Measurements from ENCODE around the gene CDC14A. TPM values are rescaled to one million over a fixed set of nuclear protein-coding genes. Genes with fewer than 3 reads are reported as not detected.

CDC14A gene
- total and polyA plus RNA-seq, 2 of the 8 experiments (the other 6 are each of a cell fraction or from before 2014, with no cell fraction given) = 3.2 to 8.9 TPM

DNA sequence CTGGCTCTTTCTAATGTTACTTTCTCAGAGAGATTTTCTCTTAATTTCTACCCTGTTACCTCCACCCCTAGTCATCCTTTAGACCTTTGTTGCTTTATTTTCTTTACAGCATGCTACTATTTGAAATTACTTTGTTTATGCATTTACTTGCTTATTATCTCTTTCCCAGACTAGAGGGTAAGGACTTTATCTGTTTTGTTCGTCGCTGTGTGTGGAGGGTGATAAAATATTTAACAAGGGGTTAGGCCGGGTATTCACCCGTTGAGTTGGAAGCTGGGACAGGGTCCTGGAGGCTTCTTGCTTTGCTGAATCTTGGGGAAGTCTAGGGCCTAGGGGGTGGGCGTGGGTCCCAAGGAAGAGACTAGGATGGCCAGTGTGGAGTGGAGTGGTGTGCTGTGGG lies 43.6 kb downstream of the CDC14A start:
- no peaks in the 10 kb centered on the region; the same call in 1 of the 2 replicates for H3K23me2 ChIP-seq (ENCODE audit: low read depth, low read length)
- no peak overlapping the region for H3K4me3 ChIP-seq (ENCODE audit: extremely low read depth in 1 of 4, insufficient read depth in 2 of 4, low read depth in 3 of 4, low read length in 4 of 4)
- H3K79me2 ChIP-seq (ENCODE audit: control insufficient read depth in 1 of 2, insufficient read depth in 2 of 2, low read length in 2 of 2) = peaks cover 0 to 2% of the 10 kb centered on the region in 2 experiments; a peak in 1 of 4 replicates
- H3K4ac ChIP-seq (replicated peaks; ENCODE audit: insufficient read length, low read depth, low read length) = no peak overlapping the region
- H3K9me3 ChIP-seq (ENCODE audit: insufficient read depth in 2 of 2, low read depth in 1 of 2, low read length in 1 of 2) = no peaks in the 10 kb centered on the region
- POLR2A ChIA-PET (ENCODE audit: partially characterized antibody) = no interaction called here
- no peak overlapping the region for H2AK5ac ChIP-seq (ENCODE audit: low read depth, low read length)
- H4K8ac ChIP-seq (ENCODE audit: extremely low read depth, insufficient read depth, low read length) = no peak overlapping the region; the same call in 1 of the 2 replicates
- H3K79me1 ChIP-seq (ENCODE audit: low read depth, low read length) = no peaks in the 10 kb centered on the region; the same call in 1 of the 2 replicates
- H3K56ac ChIP-seq (replicated peaks; ENCODE audit: insufficient read length, low read depth, low read length) = no peak overlapping the region
- no peak overlapping the region for H3K9ac ChIP-seq (replicated peaks in 1 of 4; ENCODE audit: extremely low read depth in 1 of 4, low read depth in 3 of 4, low read length in 3 of 4)
- H3K23ac ChIP-seq (ENCODE audit: insufficient read length) = no peak overlapping the region
- H3K4me1 ChIP-seq (replicated peaks in 1 of 4; ENCODE audit: control insufficient read depth in 3 of 4, insufficient read depth in 4 of 4, low read length in 3 of 4) = peaks cover 0 to 3% (median 0%) of the 10 kb centered on the region in 4 experiments; a peak in 1 of 7 replicates
- H2BK15ac ChIP-seq (ENCODE audit: low read length) = no peak overlapping the region
- TF ChIP-seq HDAC2 (IDR thresholded peaks at IDR 0.05; ENCODE audit: borderline replicate concordance in 1 of 2, low read depth in 2 of 2, low read length in 2 of 2) (no peak), TBP (IDR thresholded peaks at IDR 0.05; ENCODE audit: low read depth, low read length) (no peak), NANOG (IDR thresholded peaks at IDR 0.05; ENCODE audit: insufficient read depth, low read depth, low read length, poor library complexity, severe bottlenecking) (no peak), RXRA (IDR thresholded peaks at IDR 0.05; ENCODE audit: insufficient read depth, low read depth, low read length) (no peak), SUZ12 (IDR thresholded peaks at IDR 0.05; ENCODE audit: low read length) (no peak), SAP30 (IDR thresholded peaks at IDR 0.05; ENCODE audit: insufficient read depth, insufficient replicate concordance, low read length) (no peak), SP1 (IDR thresholded peaks at IDR 0.05; ENCODE audit: low read depth, low read length) (no peak)
- TF ChIP-seq, protein P1, sequence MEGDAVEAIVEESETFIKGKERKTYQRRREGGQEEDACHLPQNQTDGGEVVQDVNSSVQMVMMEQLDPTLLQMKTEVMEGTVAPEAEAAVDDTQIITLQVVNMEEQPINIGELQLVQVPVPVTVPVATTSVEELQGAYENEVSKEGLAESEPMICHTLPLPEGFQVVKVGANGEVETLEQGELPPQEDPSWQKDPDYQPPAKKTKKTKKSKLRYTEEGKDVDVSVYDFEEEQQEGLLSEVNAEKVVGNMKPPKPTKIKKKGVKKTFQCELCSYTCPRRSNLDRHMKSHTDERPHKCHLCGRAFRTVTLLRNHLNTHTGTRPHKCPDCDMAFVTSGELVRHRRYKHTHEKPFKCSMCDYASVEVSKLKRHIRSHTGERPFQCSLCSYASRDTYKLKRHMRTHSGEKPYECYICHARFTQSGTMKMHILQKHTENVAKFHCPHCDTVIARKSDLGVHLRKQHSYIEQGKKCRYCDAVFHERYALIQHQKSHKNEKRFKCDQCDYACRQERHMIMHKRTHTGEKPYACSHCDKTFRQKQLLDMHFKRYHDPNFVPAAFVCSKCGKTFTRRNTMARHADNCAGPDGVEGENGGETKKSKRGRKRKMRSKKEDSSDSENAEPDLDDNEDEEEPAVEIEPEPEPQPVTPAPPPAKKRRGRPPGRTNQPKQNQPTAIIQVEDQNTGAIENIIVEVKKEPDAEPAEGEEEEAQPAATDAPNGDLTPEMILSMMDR (IDR thresholded peaks at IDR 0.05; ENCODE audit: control extremely low read depth in 1 of 3, insufficient read depth in 1 of 3, low read depth in 1 of 3, low read length in 3 of 3) = no peak
- DNase-seq (ENCODE audit: low read depth in 1 of 2, low spot score in 2 of 2) (no peak), FAIRE-seq (no peak)
- H3K27ac ChIP-seq (ENCODE audit: low read depth, low read length) = no peak overlapping the region
- no peak overlapping the region for H2BK5ac ChIP-seq (ENCODE audit: low read depth, low read length)
- no peak overlapping the region for H2BK20ac ChIP-seq (ENCODE audit: low read length)
- no peak overlapping the region for H3K18ac ChIP-seq (ENCODE audit: extremely low read depth, low read length)
- CTCF ChIA-PET (ENCODE audit: partially characterized antibody) = interaction anchor here (0.5 to 1.3 kb wide), 3 partner anchors 11 to 66 kb away, joined by 3 to 10 read pairs (median 4); no protein-coding TSS in a partner anchor
- no peaks in the 10 kb centered on the region for H3K36me3 ChIP-seq (ENCODE audit: control insufficient read depth in 2 of 4, insufficient read depth in 4 of 4, low read length in 3 of 4)
- H3K27me3 ChIP-seq (replicated peaks in 1 of 4; ENCODE audit: control insufficient read depth in 3 of 4, extremely low read depth in 1 of 4, insufficient read depth in 3 of 4, low read length in 3 of 4) = no peaks in the 10 kb centered on the region
- no peaks in the 10 kb centered on the region for H4K20me1 ChIP-seq (replicated peaks in 1 of 2; ENCODE audit: control insufficient read depth in 1 of 2, insufficient read depth in 2 of 2, low read length in 2 of 2)
- H2BK120ac ChIP-seq (replicated peaks; ENCODE audit: low read depth, low read length) = no peak overlapping the region
- no peak overlapping the region for H2BK12ac ChIP-seq (ENCODE audit: low read depth, low read length)
- H3K14ac ChIP-seq (ENCODE audit: insufficient read length) = no peak overlapping the region
- H3K4me2 ChIP-seq (ENCODE audit: insufficient read depth in 1 of 2, low read depth in 2 of 2, low read length in 2 of 2) = no peak overlapping the region
- WGBS, 2 experiments (ENCODE audit: extremely low coverage in 1 of 2, insufficient coverage in 1 of 2, insufficient read length in 1 of 2, insufficient replicate concordance in 2 of 2, low coverage in 1 of 2, low lambda C conversion rate in 2 of 2, missing lambda C conversion rate in 1 of 2) = 96% methylated on average over 5 of the region's 5 CpGs; no CpG with 5 or more reads in 1 of the 2 experiments
- H4K91ac ChIP-seq (replicated peaks; ENCODE audit: insufficient read length, low read length) = no peak overlapping the region
- H2AFZ ChIP-seq (ENCODE audit: low read length) = no peak overlapping the region
- no peak overlapping the region for H4K5ac ChIP-seq (ENCODE audit: insufficient read length, low read depth, low read length)

All from H1 (cell line).